Muscle layer of duodenum (tissue), 2 donors: ENCODE results near the gene TSSC4.

Source experiments
- H3K27ac ChIP-seq: one replicate; pipeline ENCODE4 v1.7.0; 2013; ENCODE audit warnings: mild to moderate bottlenecking, low read length
- H3K27me3 ChIP-seq: one replicate; pipeline ENCODE4 v1.7.0; 2013; ENCODE audit warnings: low read depth, mild to moderate bottlenecking, control low read depth, low read length
- H3K36me3 ChIP-seq, 2 donors: one replicate each; pipeline ENCODE4 v1.7.0; 2013; ENCODE audit warnings: low read length in 2 of 2, control low read depth in 1 of 2, mild to moderate bottlenecking in 1 of 2; ENCODE audit not compliant: insufficient read depth in 2 of 2, control insufficient read depth in 1 of 2
- H3K4me1 ChIP-seq, 2 donors: one replicate each; pipeline ENCODE4 v1.7.0; 2013; ENCODE audit warnings: low read length in 2 of 2, mild to moderate bottlenecking in 2 of 2, control low read depth in 1 of 2, moderate library complexity in 1 of 2; ENCODE audit not compliant: insufficient read depth in 2 of 2, control insufficient read depth in 1 of 2
- H3K4me3 ChIP-seq, 2 donors: one replicate each; pipeline ENCODE4 v1.7.0; 2013; ENCODE audit warnings: low read length in 2 of 2, low read depth in 1 of 2, mild to moderate bottlenecking in 1 of 2
- H3K9me3 ChIP-seq, 2 donors: one replicate each; pipeline ENCODE4 v1.7.0; 2013; ENCODE audit warnings: low read length in 2 of 2, control low read depth in 1 of 2, mild to moderate bottlenecking in 1 of 2; ENCODE audit not compliant: control insufficient read depth in 1 of 2
- donor health status: healthy.

The TSSC4 gene

DNA sequence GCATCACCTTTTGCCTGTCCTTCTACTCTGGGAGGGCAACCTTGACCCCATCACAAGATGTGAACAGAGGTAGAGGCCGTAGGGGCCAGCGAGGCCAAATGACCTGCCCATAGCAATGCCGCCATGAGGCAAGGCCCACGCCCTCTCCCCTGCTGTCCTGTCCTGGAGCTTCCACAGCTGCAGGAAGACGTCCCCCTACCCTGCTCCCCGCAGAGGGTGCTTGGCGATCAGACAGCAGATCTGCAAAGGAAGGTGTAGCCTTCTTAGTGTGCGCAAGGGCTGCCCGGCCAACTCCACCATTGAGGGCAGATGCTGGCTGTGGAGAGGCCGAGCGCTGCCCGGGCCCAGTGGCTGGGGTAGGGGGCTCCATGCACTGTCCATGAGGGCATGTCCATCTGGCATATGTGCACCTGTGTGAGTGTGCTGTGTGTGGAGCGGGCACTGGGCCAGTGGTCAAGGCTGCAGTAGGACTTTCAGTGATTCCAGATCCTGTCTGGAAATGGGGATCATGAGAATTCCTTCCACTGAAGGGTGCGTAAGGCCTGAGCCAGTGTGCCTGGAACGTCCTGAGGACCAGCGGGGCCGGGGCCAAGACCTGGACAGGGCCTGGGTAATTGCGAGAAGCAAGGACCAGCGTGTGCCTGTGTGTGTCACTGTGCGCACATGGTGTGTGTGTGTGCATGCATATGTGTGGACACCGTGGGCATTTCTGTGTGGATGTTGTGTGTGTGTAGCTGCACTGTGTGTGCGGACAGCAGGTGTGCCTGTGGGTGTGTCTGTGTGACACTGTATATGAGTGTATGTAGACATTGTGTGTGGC is 32.8 kb downstream of the TSSC4 start:
- no peak overlapping the region for H3K27ac ChIP-seq
- no peak overlapping the region for H3K4me3 ChIP-seq
- no peaks in the 10 kb centered on the region for H3K36me3 ChIP-seq
- H3K9me3 ChIP-seq, result no peaks in the 10 kb centered on the region
- H3K27me3 ChIP-seq, result no peaks in the 10 kb centered on the region
- no peaks in the 10 kb centered on the region for H3K4me1 ChIP-seq

GRCh38 chr11:2434008-2434407 is 33.5 kb downstream of the TSSC4 start:
- H3K27ac ChIP-seq, result no peak overlapping the region
- H3K4me1 ChIP-seq, result no peaks in the 10 kb centered on the region
- no peak overlapping the region for H3K4me3 ChIP-seq
- H3K27me3 ChIP-seq, result no peaks in the 10 kb centered on the region
- no peaks in the 10 kb centered on the region for H3K36me3 ChIP-seq
- H3K9me3 ChIP-seq, result no peaks in the 10 kb centered on the region

- Histone ChIP-seq H3K4me1 (no peaks in the 10 kb centered on the region), H3K27me3 (no peaks in the 10 kb centered on the region), H3K27ac (no peak overlapping the region), H3K9me3 (no peaks in the 10 kb centered on the region), H3K36me3 (no peaks in the 10 kb centered on the region), H3K4me3 (no peak overlapping the region)
Observed at GRCh38 chr11:2434506-2435255, 34.1 kb downstream of the TSSC4 start.

- H3K4me3 ChIP-seq, result no peak overlapping the region
Observed at GRCh38 chr11:2435288-2436012, 34.9 kb downstream of the TSSC4 start.

GRCh38 chr11:2436013-2436520 is 35.5 kb downstream of the TSSC4 start:
- no peaks in the 10 kb centered on the region for H3K27me3 ChIP-seq
- H3K36me3 ChIP-seq, result no peaks in the 10 kb centered on the region
- H3K4me1 ChIP-seq, result no peaks in the 10 kb centered on the region
- no peaks in the 10 kb centered on the region for H3K9me3 ChIP-seq
- H3K27ac ChIP-seq, result no peak overlapping the region
- no peak overlapping the region for H3K4me3 ChIP-seq

More at GRCh38 chr11:2435288-2436012, 34.9 kb downstream of the TSSC4 start:
- Histone ChIP-seq H3K36me3 (no peaks in the 10 kb centered on the region), H3K27ac (no peak overlapping the region), H3K27me3 (no peaks in the 10 kb centered on the region), H3K4me1 (no peaks in the 10 kb centered on the region), H3K9me3 (no peaks in the 10 kb centered on the region)

GRCh38 chr11:2436521-2437031 is 36.0 kb downstream of the TSSC4 start:
- H3K4me3 ChIP-seq, result no peak overlapping the region
- no peak overlapping the region for H3K27ac ChIP-seq
- no peaks in the 10 kb centered on the region for H3K9me3 ChIP-seq
- H3K36me3 ChIP-seq, result no peaks in the 10 kb centered on the region
- no peaks in the 10 kb centered on the region for H3K4me1 ChIP-seq
- no peaks in the 10 kb centered on the region for H3K27me3 ChIP-seq

DNA sequence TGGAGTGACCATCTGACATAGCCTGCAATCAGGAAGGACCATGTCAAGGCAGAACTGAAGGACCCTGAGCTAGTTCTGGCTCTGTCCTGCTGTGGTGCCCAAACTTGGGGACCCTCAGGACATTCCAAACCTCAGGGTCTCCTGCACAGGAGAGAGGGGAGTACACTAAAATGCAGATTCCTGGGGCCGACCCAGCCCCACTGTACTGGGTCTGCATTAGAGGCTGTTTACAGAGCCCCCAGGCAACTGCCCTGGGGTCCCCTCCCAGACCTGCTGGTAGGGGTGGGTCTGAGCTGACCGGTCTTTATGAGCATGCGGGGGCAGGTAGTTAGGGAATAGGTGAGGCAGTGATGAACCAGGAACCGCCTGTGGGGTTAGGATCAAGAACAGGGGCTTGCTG is 37.0 kb downstream of the TSSC4 start:
- no peaks in the 10 kb centered on the region for H3K36me3 ChIP-seq
- H3K27me3 ChIP-seq, result no peaks in the 10 kb centered on the region
- no peaks in the 10 kb centered on the region for H3K9me3 ChIP-seq
- H3K4me3 ChIP-seq, result no peak overlapping the region
- H3K4me1 ChIP-seq, result no peaks in the 10 kb centered on the region
- H3K27ac ChIP-seq, result no peak overlapping the region

DNA sequence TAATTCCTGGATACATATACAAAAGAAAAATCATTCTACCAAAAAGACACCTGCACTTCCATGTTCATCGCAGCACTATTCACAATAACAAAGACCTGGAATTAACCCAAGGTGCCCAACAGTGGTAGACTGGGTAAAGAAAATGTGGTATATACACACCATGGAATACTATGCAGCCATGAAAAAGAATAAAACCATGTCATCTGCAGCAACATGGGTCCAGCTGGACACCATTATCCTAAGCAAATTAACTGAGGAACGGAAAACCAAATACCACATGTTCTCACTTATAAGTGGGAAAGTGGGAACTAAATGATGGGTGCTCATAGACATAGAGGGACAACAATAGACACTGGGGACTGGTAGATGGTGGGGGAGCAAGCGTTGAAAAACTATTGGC is 39.3 kb downstream of the TSSC4 start:
- Histone ChIP-seq H3K4me1 (no peaks in the 10 kb centered on the region), H3K27ac (no peak overlapping the region), H3K36me3 (no peaks in the 10 kb centered on the region), H3K27me3 (peaks cover 4% of the 10 kb centered on the region), H3K4me3 (no peak overlapping the region), H3K9me3 (no peaks in the 10 kb centered on the region)

- Histone ChIP-seq H3K36me3 (no peaks in the 10 kb centered on the region), H3K27ac (no peak overlapping the region), H3K4me3 (no peak overlapping the region), H3K9me3 (no peaks in the 10 kb centered on the region), H3K27me3 (peaks cover 4% of the 10 kb centered on the region), H3K4me1 (peaks cover 0 to 6% of the 10 kb centered on the region in 2 donors)
Observed at GRCh38 chr11:2440646-2441045, 40.1 kb downstream of the TSSC4 start.

DNA sequence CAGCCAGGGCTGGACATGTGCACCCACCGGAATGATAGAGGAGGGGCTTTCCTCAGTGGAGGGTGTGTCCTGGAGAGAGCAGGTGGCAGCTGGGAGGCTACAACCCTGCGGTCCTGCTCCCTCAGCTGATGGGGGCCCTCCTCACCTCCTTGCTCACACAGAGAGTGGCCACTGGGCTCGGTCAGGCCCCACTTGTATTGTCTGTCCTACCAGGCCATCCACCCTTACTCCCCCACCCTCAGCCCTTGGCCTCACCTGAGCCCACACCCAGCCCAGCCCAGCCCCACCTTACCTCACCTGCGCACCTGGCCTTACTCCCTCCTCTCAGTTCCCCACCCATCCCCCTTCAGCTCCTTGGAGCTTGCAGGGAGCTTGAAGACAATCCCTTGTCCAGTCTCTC is 40.6 kb downstream of the TSSC4 start:
- H3K27me3 ChIP-seq, result peaks cover 4% of the 10 kb centered on the region
- no peak overlapping the region for H3K4me3 ChIP-seq
- no peaks in the 10 kb centered on the region for H3K9me3 ChIP-seq
- H3K4me1 ChIP-seq, result peaks cover 0 to 9% of the 10 kb centered on the region in 2 donors
- H3K36me3 ChIP-seq, result no peaks in the 10 kb centered on the region
- H3K27ac ChIP-seq, result no peak overlapping the region

DNA sequence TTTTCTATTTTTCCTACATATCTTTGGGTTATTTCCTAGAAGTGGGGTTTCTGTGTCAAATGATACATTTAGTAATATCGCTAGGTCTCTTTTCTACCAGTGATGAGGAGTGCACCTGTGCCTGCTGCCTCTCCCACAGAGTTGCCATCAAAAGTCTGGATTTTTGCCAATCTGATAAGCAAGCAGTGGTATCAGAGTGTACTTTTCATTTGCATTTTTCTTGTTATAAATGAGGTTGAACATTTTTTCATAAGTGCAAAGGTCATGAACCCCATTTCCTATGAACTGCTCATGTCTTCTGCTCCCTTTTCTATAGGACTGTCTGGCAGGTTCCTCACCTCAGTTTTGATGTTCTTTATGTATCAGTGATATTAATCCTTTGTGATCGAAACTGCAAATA is 42.0 kb downstream of the TSSC4 start:
- Histone ChIP-seq H3K27ac (no peak overlapping the region), H3K27me3 (peaks cover 4% of the 10 kb centered on the region), H3K4me3 (no peak overlapping the region), H3K9me3 (no peaks in the 10 kb centered on the region), H3K36me3 (no peaks in the 10 kb centered on the region), H3K4me1 (peaks cover 0 to 9% of the 10 kb centered on the region in 2 donors)
